Left lung (tissue), 10 donors: ENCODE results near the gene XPR1. TPM values are rescaled to one million over a fixed set of nuclear protein-coding genes. Genes with fewer than 3 reads are reported as not detected.

Experiments
- ATAC-seq: fragments of 200-7000 bp; cut with Tn5 transposase; one replicate; pipeline ENCODE4 v1.9.1; 2020; ENCODE audit warnings: moderate library complexity
- DNase-seq, 4 donors: peaks; one replicate each; pipeline ENCODE4 v3.0.0-alpha.2; 2013 to 2020
- H3K27ac ChIP-seq, 2 donors: fragments of 200-600 bp; sonication (generic) in 1 of 2; one replicate each; pipeline versions ENCODE4 v1.5.0 to v1.8.0; 2020 to 2021
- H3K27me3 ChIP-seq, 2 donors: fragments of 200-600 bp; sonication (generic) in 1 of 2; one replicate each; pipeline versions ENCODE4 v1.5.0 to v1.8.0; 2020 to 2021
- H3K36me3 ChIP-seq, 2 donors: fragments of 200-600 bp; sonication (generic) in 1 of 2; one replicate each; pipeline versions ENCODE4 v1.5.0 to v1.8.0; 2020 to 2021
- H3K4me1 ChIP-seq, 2 donors: fragments of 200-600 bp; one replicate each; pipeline ENCODE4 v1.8.0; 2021
- H3K4me3 ChIP-seq, 2 donors: fragments of 200-600 bp; sonication (generic) in 1 of 2; one replicate each; pipeline versions ENCODE4 v1.5.0 to v1.8.0; 2020 to 2021; ENCODE audit warnings: mild to moderate bottlenecking in 1 of 2
- H3K9me3 ChIP-seq, 2 donors: fragments of 200-600 bp; sonication (generic) in 1 of 2; one replicate each; pipeline versions ENCODE4 v1.5.0 to v1.8.0; 2020 to 2021
- intact Hi-C, 2 donors: fragments of 100-400 bp; cut with DNase I; formaldehyde crosslinking; loops; one replicate each; pipeline versions ENCODE4 v1.11.2 to v1.14.2; 2022
- polyA plus RNA-seq, 6 donors: library from polyadenylated mRNA; unstranded; fragments of 120-200 nt; gene quantifications; one replicate each; pipeline ENCODE4 v1.2.1, GENCODE V29; 2013; ENCODE audit not compliant: insufficient read length in 6 of 6
- total RNA-seq, 2 donors: library from RNA; stranded (reverse); fragmentation: NEBNext Ultra II Directional; extraction: Animal tissue kit (Norgen Biotek cat#: 25700); gene quantifications; one replicate each; pipeline ENCODE4 v1.2.1, GENCODE V29; 2021
- TF ChIP-seq, protein P1 (sequence below), 2 donors: fragments of 200-600 bp; sonication (generic) in 1 of 2; IDR thresholded peaks; one replicate each; pipeline versions ENCODE4 v1.5.0 to v1.8.0; 2021; ENCODE audit warnings: antibody characterized with exemption in 2 of 2
- donor health status: DM: no; HTN: yes; CAD: no.
- donor health status: DM: no; HTN: no; CAD: no.

The XPR1 gene
- total and polyA plus RNA-seq, 8 donors = 24.6 to 34.2 (median 27.8) TPM

DNA sequence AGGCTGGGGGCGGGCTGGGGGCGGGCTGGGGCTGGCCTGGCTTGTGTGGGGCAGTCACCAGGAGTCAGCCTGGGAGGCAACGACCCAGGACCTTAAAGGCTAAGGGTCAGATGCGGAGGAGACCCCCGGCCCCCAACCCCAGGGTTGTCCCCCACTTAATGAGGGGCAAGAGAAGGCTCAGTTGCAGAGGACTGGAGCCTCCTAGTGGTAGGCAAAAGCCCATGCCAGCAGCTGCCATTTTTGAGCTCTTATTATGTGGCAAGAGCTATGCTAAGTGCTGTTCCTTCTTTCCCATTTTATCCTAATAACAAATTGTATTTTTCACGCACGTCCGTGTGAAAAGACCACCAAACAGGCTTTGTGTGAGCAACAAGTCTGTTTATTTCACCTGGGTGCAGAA lies 288.9 kb downstream of the XPR1 start:
- intact Hi-C loops = no loop called here
- H3K4me3 ChIP-seq = no peak overlapping the region
- no peaks in the 10 kb centered on the region for H3K36me3 ChIP-seq
- ATAC-seq (no peak), DNase-seq (no peak)
- H3K9me3 ChIP-seq = no peaks in the 10 kb centered on the region
- no peaks in the 10 kb centered on the region for H3K27me3 ChIP-seq
- no peaks in the 10 kb centered on the region for H3K4me1 ChIP-seq
- TF ChIP-seq, protein P1, sequence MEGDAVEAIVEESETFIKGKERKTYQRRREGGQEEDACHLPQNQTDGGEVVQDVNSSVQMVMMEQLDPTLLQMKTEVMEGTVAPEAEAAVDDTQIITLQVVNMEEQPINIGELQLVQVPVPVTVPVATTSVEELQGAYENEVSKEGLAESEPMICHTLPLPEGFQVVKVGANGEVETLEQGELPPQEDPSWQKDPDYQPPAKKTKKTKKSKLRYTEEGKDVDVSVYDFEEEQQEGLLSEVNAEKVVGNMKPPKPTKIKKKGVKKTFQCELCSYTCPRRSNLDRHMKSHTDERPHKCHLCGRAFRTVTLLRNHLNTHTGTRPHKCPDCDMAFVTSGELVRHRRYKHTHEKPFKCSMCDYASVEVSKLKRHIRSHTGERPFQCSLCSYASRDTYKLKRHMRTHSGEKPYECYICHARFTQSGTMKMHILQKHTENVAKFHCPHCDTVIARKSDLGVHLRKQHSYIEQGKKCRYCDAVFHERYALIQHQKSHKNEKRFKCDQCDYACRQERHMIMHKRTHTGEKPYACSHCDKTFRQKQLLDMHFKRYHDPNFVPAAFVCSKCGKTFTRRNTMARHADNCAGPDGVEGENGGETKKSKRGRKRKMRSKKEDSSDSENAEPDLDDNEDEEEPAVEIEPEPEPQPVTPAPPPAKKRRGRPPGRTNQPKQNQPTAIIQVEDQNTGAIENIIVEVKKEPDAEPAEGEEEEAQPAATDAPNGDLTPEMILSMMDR (IDR thresholded peaks at IDR 0.05) = no peak
- no peak overlapping the region for H3K27ac ChIP-seq

DNA sequence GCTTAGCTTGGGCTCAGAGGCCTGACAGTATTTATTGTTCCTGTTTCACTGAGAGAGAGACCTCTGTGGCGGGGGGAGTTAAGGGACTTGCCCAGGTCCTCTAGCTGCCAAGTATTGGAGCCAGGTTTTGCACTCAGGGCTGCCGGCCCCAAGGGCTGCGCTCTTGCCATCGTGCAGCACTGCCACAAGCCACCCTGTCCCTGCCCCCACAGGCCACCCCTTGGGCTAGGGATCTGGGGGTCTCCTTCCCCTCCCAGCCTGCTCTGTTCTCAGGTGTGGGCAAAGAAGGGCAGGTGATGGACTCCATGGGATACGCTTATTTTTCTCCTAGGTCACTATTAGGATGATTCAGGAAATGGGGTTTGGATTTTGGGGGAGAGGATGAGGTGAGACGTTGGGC lies 289.6 kb downstream of the XPR1 start:
- H3K27ac ChIP-seq = no peak overlapping the region
- H3K36me3 ChIP-seq = no peaks in the 10 kb centered on the region
- no peaks in the 10 kb centered on the region for H3K9me3 ChIP-seq
- intact Hi-C loops = no loop called here
- TF ChIP-seq, protein P1 (IDR thresholded peaks at IDR 0.05) = no peak
- no peaks in the 10 kb centered on the region for H3K27me3 ChIP-seq
- H3K4me1 ChIP-seq = no peaks in the 10 kb centered on the region
- no peak overlapping the region for H3K4me3 ChIP-seq
- peak in 1 of 4 donors; percentile 54 for DNase-seq
- no peak for ATAC-seq

DNA sequence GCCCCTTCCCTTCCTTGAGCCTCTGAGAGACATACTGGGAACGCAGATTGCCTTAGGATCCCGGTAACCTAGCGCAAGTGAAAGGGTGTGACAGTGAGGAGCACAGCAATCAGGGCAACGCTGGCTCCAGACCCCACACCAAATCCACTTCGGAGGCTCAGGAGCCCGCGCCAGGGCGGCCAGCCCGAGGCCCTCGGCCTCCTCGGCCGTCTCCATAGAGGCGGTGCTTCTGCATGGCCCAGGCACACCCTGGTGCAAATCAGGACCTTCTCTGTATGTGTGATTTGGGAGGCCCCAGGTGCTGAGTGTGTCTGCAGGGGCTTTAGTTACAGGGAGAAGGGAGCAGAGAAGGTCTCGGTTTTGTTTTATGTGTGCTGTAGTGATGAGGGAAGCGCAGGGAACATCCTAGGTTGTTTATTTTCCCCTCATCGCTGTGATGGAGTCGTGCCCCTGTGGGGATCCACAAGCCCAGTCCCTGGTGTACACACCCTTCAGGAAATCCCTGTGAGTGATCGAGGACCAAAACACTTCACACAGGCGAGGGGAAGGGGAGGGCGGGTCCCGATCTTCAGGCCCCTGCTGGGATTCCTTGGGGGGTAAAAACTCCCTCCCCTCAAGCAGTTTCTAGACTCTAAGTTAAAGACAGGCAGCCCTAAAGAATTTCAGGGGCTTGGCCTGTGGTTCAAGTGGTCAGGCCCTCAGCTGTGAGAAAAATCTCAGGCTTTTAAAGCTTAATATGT lies 290.2 kb downstream of the XPR1 start:
- ATAC-seq (no peak), DNase-seq (peak in 1 of 4 donors; percentile 61)
- TF ChIP-seq, protein P1 (IDR thresholded peaks at IDR 0.05) = no peak
- intact Hi-C loops = no loop called here
- Histone ChIP-seq H3K4me1 (no peaks in the 10 kb centered on the region), H3K27ac (no peak overlapping the region), H3K36me3 (no peaks in the 10 kb centered on the region), H3K27me3 (no peaks in the 10 kb centered on the region), H3K9me3 (no peaks in the 10 kb centered on the region), H3K4me3 (no peak overlapping the region)

DNA sequence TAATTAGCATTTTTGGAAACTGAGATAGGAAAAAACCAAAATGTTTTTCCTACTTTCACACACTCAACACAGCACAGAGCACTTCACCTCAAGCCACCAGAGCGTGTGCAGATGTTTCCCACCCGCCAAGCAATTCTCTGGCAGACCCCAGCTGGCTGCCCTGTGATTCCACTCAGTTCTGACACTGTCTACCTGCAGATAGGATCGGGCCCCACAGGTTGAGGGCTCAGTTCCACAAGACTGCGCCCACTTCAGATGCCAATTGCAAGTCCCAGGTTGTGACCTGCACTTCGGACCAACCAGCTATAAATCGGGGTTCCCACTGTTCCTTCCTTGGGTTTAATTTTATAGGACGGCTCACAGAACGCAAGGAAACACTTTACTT lies 290.8 kb downstream of the XPR1 start:
- Histone ChIP-seq H3K4me3 (no peak overlapping the region), H3K27me3 (no peaks in the 10 kb centered on the region), H3K36me3 (no peaks in the 10 kb centered on the region), H3K27ac (no peak overlapping the region), H3K9me3 (no peaks in the 10 kb centered on the region), H3K4me1 (no peaks in the 10 kb centered on the region)
- DNase-seq (peak in 1 of 4 donors; percentile 6), ATAC-seq (no peak)
- intact Hi-C loops = no loop called here
- TF ChIP-seq, protein P1 (IDR thresholded peaks at IDR 0.05) = no peak

DNA sequence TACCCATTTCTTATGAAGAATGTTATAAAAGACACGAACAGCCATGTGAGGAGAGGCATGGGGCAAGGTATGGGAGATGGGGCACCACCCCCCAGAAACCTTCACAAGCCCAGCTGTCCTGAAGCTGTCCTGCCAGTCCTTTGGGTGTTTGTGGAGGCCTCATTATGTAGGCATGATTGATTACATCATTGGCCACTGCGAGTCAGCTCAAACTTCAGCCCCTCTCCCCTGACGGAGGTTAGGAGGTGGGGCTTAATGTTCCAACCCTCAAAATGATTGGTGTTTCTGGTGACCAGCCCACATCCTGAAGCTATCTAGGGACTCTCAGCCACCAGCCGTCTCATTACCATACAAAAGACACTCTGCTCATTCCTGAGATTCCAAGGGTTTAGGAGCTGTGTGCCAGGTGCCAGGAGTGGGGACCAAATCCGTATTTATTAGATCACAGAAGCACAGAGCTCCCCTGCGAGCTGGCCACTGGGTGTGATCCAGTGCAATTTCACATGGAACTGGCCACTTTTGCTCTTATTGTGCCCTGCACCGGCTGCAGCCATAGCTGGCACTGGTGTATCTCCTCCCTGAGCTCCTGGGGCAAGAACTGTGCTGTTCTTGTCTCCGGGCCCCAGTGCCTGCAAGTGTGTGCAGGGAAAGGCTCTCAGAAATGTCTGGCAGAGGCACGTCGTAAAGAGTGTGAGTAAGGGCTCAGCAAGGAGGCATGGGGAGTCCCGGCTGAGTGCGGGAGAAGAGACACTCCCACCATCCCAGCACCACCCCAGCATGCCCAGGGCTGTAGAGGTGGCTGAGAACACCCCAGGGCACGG lies 291.4 kb downstream of the XPR1 start:
- intact Hi-C loops = no loop called here
- peak; percentile 34 for ATAC-seq
- Histone ChIP-seq H3K9me3 (no peaks in the 10 kb centered on the region), H3K27ac (no peak overlapping the region), H3K4me3 (no peak overlapping the region), H3K4me1 (no peaks in the 10 kb centered on the region), H3K27me3 (no peaks in the 10 kb centered on the region), H3K36me3 (no peaks in the 10 kb centered on the region)
- TF ChIP-seq, protein P1 (IDR thresholded peaks at IDR 0.05) = no peak
- peak in 2 of 4 donors; percentile 29 to 37 for DNase-seq
